ENCODE measurements around the gene CASS4.

CASS4 gene

DNA sequence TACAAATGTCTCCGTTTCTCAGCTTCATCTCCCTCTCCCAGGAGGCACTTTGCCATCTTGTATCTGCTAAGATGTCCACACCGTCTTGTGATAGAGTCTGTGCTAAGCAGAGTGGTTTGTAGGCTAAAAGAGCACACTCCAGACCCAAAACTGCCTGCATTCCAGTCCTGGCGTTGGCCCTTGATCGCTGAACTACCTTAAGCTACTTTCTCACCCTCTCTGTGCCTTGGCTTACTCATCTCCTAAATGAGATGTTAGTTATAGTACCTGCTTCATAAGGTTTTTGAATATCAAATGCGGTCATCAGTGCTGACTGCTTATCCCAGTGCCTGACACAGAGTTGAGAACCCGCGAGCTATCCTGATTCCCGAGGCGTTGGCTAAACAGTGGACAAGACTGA is 14.0 kb downstream of the CASS4 start:
- DNase-seq: no peak

GRCh38 chr20:56426926-56427325 is 14.9 kb downstream of the CASS4 start:
- DNase-seq: no peak

GRCh38 chr20:56427797-56428196 is 15.7 kb downstream of the CASS4 start:
- DNase-seq: no peak

- DNase-seq: no peak
Observed at GRCh38 chr20:56428410-56428809, 16.4 kb downstream of the CASS4 start.

- DNase-seq: no peak
Observed at GRCh38 chr20:56428881-56429280, 16.8 kb downstream of the CASS4 start.

DNA sequence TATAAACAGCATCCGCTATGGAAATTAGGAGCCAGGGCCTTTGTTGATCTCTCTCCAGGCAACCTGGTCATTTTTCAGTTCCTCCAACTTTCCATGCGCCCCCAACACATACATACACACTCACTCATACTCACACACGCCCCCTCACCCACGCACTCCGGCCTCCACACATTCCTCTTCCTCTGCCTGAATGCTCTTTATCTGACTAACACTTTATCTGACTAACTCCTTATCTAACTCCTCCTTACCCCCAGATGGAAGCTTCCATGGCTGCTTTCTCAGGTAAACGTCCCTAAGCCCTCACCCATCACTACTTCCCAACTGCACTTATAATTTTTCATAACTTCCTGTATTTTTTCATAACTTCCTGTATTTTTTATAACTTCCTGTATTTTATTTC is 17.4 kb downstream of the CASS4 start:
- DNase-seq: no peak

- DNase-seq: no peak
Observed at GRCh38 chr20:56429941-56430340, 17.9 kb downstream of the CASS4 start.

- DNase-seq: no peak
Observed at GRCh38 chr20:56430461-56430860, 18.4 kb downstream of the CASS4 start.

DNA sequence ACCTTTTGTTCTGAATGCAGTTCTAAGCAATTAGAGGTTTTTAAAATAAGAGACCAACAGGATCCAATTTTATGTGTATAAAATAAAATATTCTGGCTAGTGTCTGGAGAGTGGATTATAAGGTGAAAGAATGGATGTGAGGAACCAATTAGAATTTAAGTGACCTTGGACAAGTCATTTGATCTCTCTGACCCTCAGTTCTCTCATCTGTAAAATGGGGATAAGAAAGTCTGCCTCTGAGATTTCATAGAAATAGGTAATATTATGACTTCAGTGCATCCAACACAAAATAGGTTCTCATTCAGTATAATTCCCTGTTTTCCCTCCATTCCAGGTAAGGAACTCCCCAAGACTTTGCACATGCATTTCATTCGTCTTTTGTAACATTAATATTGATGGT is 18.9 kb downstream of the CASS4 start:
- DNase-seq: no peak

DNA sequence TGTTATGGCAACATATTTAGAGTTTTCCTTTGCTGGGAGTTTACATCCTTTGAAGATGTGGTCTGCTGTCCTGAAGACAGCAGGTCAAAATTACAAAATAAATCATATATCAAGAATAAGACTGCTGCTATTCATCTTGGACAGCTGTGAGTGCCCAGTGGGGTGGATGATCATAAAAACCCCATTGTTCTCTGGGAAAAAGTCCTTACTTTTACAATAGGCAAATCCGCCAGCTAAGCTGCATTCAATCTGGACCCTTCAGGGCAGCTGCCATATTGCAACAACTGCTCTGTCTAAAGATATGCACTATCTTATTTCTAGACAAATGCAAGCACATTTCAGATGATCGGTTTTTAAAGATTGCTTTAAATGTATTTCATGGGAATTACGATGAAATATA is 19.4 kb downstream of the CASS4 start:
- no peak for DNase-seq

GRCh38 chr20:56433221-56433879 is 21.3 kb downstream of the CASS4 start:
- no peak for DNase-seq

- DNase-seq: no peak
Observed at GRCh38 chr20:56433880-56434255, 21.8 kb downstream of the CASS4 start.

DNA sequence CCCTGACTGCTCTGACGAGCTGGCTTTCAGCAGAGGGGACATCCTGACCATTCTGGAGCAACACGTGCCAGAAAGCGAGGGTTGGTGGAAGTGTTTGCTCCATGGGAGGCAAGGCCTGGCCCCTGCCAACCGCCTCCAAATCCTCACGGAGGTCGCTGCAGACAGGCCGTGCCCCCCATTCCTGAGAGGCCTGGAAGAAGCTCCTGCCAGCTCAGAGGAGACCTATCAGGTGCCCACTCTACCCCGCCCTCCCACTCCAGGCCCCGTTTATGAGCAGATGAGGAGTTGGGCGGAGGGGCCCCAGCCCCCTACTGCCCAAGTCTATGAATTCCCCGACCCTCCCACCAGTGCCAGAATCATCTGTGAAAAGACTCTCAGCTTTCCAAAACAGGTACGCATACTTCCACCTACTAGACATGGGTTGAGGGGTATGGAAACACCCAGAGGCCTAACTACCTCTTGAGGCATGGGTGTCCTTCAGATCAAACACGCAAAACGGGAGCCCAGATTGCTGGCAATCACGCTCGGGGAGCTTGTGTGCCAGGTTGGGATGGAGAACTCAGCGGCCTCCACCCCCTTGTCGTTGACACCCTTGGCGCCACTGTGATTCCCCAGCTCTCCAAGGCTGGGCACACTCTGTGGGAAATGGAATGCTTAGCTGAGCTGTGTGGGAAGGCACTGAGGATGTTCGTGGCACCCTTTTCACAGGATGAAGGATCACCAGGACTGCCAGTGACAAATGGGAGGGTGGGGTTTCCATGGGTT is 25.3 kb downstream of the CASS4 start:
- no peak for DNase-seq

- DNase-seq: no peak
Observed at GRCh38 chr20:56438284-56438683, 26.2 kb downstream of the CASS4 start.

DNA sequence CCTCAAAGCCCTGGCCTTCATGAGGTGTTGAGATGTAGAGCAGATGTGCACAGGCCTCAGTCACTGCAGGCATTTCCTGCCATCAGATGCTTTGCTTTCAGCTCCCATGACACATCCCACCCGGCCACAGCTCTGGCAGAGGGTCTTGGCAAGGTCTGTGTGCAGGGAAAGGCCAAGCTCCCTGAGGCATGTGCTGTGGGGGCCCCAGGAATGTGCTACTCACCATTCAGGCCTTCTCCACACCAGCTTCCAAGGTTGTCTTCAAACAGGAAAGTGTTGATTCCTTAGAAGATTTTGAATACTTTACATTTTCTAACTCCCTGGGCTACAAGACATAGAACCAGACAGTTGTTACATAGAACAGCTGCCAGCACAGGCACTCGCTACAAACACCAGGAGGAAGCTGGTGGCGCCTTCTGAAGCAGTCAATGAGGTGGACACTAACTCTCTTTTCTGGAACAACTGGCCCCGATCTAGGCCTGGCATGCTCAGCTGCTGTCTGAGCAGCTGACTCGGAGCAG is 27.8 kb downstream of the CASS4 start:
- no peak for DNase-seq

- no peak for DNase-seq
Observed at GRCh38 chr20:56440346-56441007, 28.4 kb downstream of the CASS4 start.

DNA sequence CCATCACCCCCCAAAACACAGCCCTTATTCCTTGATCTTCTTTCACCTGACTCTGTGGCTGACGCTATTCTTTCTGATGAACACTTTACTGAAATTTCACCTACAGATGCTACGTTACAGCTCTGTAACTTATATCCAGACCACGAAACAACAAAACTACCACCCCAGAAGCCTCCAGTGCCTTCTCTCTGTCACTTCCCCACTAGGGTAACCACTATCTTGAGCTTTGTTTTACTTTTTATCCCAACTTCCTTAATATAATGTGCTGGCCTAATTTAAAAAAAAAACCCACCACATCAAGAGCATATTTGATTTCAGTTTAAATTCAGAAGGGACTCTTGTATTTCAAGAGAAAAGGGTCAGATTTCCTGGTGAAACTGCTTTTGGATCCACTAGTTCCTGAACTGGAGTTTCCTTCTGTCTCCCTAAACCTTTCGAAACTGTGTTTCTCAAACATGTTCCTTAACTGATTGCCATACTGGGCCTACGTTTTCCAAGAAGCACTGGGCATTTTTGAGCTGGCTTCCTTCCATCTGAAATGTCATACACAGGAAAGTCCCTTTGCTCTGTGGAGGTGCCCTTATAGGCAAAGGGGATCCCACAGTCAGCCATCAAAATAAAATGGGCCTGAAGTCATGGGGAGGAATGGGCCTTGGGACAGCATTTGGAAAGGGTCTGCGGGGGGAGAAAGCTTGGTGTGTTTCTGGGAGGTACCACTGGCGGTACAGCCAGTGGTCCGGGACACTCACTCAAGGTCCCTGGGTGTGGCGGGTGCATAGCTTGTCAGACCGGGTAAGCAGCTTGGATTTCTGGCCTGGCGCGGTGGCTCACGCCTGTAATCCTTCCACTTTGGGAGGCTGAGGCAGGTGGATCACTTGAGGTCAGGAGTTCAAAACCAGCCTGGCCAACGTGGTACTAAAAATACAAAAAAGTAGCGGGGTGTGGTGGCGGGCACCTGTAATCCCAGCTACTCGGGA is 30.6 kb downstream of the CASS4 start:
- DNase-seq: no peak

DNA sequence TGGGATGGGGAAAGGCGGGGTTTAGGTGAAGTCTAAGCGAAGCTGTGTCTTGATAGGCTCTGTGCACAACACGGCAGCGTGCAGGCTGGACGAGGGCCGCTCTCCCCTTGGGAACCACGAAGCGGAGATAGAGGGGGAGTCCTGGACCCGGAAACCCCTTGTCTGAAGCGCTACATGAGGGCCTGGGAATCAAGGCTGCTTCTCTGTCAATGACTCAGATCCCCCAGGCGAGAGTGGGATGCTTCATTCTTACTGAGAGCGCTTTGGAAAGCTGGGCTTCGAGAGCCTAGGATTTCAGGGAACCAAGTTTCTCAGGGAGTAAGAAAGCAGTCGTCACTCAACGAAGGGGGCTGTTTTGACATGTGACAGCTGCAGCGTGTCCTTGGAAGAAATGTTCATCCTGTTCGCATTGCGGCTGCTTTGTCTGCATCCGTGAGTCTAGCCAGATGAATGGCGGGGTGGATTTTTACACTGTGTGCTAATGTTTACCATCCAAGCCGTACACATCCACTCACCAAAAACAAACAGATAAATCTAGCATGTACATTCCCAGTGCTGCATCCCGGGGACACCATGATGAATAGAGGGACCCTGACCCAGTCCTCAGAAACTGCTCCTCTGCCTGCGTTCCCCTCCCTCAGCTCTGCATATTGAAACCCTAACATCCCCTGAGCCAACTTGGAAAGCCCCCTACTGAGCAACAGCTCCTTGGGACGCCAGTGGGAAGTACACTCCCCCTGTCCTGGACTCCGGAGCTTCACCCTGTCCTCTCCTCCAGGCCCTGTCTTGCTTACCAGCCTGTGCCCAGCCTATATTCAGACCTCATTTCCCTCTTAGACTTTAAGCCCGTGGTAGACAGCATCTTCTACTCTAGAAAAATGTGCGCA is 31.8 kb downstream of the CASS4 start:
- DNase-seq: no peak

GRCh38 chr20:56445130-56445529 is 33.1 kb downstream of the CASS4 start:
- DNase-seq: no peak

DNA sequence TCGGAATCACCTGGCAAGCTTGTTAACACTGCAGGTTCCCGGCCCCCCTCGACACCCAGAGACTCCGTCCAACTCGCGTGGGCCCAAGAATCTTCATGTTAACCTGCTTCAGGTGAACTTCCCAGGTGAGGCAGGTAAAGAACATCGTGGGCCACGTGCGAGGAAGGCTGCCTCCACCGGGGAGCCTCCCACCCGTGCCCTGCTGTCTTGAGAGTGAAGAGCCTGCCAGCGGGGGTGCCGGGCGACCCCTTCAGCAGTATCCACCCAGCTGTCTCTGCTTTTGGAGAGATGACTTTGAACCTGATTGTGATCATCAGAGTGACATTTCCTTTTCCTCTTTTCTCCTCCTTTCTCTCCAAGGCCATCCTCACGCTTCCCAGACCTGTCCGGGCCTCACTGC is 33.5 kb downstream of the CASS4 start:
- no peak for DNase-seq

DNA sequence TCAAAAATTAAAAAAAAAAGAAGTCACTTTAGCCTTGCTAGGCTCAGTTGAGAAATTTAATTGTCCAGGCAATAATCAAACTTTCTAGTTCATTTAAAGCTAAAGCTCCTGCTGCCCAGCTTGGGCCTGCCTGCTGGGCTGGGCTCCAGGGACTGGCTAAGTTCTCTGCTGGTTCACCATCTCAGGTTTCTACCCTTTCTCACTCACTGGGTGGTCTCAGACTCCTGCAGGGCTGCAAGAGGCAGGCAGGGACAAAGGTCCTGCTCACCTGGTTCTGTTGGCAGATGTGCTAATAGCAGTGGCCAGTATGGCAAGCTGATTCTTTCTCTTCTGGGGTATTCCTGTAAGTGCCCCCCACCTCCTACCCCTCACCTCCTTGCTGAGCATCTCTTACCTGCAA is 35.2 kb downstream of the CASS4 start:
- no peak for DNase-seq

DNA sequence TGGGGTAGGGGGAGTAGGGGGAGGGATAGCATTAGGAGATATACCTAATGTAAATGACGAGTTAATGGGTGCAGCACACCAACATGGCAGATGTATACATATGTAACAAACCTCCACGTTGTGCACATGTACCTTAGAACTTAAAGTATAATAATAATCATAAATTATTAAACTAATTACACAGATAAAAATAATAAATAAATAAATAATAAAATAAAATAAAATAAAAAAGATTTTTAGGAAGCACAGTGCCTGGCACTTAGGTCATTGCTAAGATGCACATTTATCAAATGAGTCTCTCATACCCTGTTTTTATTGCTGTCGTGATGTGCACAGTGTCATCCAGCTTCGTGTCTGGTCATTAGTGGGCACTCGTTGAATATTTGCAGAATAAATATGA is 37.4 kb downstream of the CASS4 start:
- no peak for DNase-seq

Measured in NCI-H446 treated with DMSO at 0.1 percent for 48 hours (cell line).